ENCODE data around the gene GPC2.
"Not testable (repeated sequence)": the region's sequence is repeated elsewhere in the genome, so short reads cannot be mapped to it uniquely, and the experiment has no call there.

The GPC2 gene

DNA sequence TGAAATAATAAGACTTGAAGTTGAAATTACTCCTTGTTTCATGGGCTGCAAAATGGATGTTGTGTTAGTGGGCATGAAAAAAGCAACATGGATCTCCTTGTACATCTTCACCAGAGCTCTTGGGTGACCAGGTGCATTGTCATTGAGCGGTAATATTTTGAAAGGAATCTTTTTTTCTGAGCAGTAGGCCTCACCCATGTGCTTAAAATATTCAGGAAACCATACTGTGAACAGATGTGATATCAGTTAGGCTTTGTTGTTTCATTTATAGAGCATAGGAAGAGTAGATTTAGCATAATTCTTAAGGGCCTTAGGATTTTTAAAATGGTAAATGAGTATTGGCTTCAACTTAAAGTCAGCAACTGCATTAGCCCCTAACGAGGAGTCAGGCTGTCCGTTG is 15.8 kb upstream of the GPC2 start:
- Mint-ChIP-seq H3K27me3 (no peaks in the 10 kb centered on the region), H3K4me3 (no peak overlapping the region), H3K4me1 (peaks cover 9% of the 10 kb centered on the region), H3K9me3 (no peaks in the 10 kb centered on the region), H3K27ac (ENCODE audit: low read depth) (no peak overlapping the region), H3K36me3 (ENCODE audit: insufficient read depth) (no peaks in the 10 kb centered on the region)
- DNase-seq (ENCODE audit: low spot score in 2 of 2) (no peak), ATAC-seq (replicated peaks; ENCODE audit: extremely low read depth, poor library complexity, severe bottlenecking) (no peak)

GRCh38 chr7:100192281-100192862 is 15.2 kb upstream of the GPC2 start:
- H3K27ac Mint-ChIP-seq (ENCODE audit: low read depth) = not testable (repeated sequence)

GRCh38 chr7:100191775-100192174 is 14.6 kb upstream of the GPC2 start:
- Mint-ChIP-seq H3K4me1 (peaks cover 9% of the 10 kb centered on the region), H3K36me3 (ENCODE audit: insufficient read depth) (no peaks in the 10 kb centered on the region), H3K27ac (ENCODE audit: low read depth) (no peak overlapping the region), H3K9me3 (no peaks in the 10 kb centered on the region), H3K4me3 (no peak overlapping the region), H3K27me3 (no peaks in the 10 kb centered on the region)
- ATAC-seq (replicated peaks; ENCODE audit: extremely low read depth, poor library complexity, severe bottlenecking) (no peak), DNase-seq (ENCODE audit: low spot score in 2 of 2) (no peak)

More at GRCh38 chr7:100192281-100192862, 15.2 kb upstream of the GPC2 start:
- not testable (repeated sequence) for H3K9me3 Mint-ChIP-seq; DNase-seq (ENCODE audit: low spot score in 2 of 2); H3K4me3 Mint-ChIP-seq; ATAC-seq (replicated peaks; ENCODE audit: extremely low read depth, poor library complexity, severe bottlenecking); H3K27me3 Mint-ChIP-seq; H3K4me1 Mint-ChIP-seq; H3K36me3 Mint-ChIP-seq (ENCODE audit: insufficient read depth)

GRCh38 chr7:100190048-100190711 is 13.0 kb upstream of the GPC2 start:
- peak; percentile 64 for ATAC-seq (replicated peaks; ENCODE audit: extremely low read depth, poor library complexity, severe bottlenecking)
- no peak for DNase-seq (ENCODE audit: low spot score in 2 of 2)
- H3K4me3 Mint-ChIP-seq = no peak overlapping the region
- H3K36me3 Mint-ChIP-seq (ENCODE audit: insufficient read depth) = no peaks in the 10 kb centered on the region
- peak overlapping the region; percentile 65 for H3K27ac Mint-ChIP-seq (ENCODE audit: low read depth)
- no peaks in the 10 kb centered on the region for H3K9me3 Mint-ChIP-seq
- peaks cover 9% of the 10 kb centered on the region for H3K4me1 Mint-ChIP-seq
- H3K27me3 Mint-ChIP-seq = no peaks in the 10 kb centered on the region

DNA sequence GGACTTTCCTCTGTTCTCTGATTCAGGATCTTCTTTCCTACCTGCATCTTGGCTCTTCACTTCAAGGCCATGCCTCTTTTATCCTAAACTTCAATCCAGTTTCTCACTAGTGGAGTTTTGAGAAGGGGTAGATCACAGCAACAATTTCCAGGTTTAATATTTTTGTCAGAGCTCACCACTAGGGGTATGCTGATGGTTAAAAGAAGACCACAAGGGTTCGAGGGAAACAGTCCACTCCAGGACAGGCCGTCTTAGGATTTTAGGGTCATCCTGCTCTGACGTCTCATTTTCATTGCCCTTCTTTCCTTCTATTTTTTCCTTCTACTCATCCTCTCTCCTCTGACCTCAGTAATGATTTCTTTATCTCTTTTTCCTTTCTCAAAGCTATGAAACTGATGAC is 11.9 kb upstream of the GPC2 start:
- no peak for ATAC-seq (replicated peaks; ENCODE audit: extremely low read depth, poor library complexity, severe bottlenecking)
- DNase-seq (ENCODE audit: low spot score in 2 of 2) = no peak
- H3K4me1 Mint-ChIP-seq = peaks cover 9% of the 10 kb centered on the region
- no peak overlapping the region for H3K27ac Mint-ChIP-seq (ENCODE audit: low read depth)
- no peaks in the 10 kb centered on the region for H3K9me3 Mint-ChIP-seq
- H3K36me3 Mint-ChIP-seq (ENCODE audit: insufficient read depth) = no peaks in the 10 kb centered on the region
- no peak overlapping the region for H3K4me3 Mint-ChIP-seq
- H3K27me3 Mint-ChIP-seq = no peaks in the 10 kb centered on the region

GRCh38 chr7:100185726-100186125 is 8.5 kb upstream of the GPC2 start:
- H3K27ac Mint-ChIP-seq (ENCODE audit: low read depth) = no peak overlapping the region
- no peaks in the 10 kb centered on the region for H3K9me3 Mint-ChIP-seq
- H3K27me3 Mint-ChIP-seq = no peaks in the 10 kb centered on the region
- ATAC-seq (replicated peaks; ENCODE audit: extremely low read depth, poor library complexity, severe bottlenecking) = no peak
- H3K36me3 Mint-ChIP-seq (ENCODE audit: insufficient read depth) = no peaks in the 10 kb centered on the region
- H3K4me1 Mint-ChIP-seq = peaks cover 33% of the 10 kb centered on the region
- H3K4me3 Mint-ChIP-seq = no peak overlapping the region
- DNase-seq (ENCODE audit: low spot score in 2 of 2) = no peak

DNA sequence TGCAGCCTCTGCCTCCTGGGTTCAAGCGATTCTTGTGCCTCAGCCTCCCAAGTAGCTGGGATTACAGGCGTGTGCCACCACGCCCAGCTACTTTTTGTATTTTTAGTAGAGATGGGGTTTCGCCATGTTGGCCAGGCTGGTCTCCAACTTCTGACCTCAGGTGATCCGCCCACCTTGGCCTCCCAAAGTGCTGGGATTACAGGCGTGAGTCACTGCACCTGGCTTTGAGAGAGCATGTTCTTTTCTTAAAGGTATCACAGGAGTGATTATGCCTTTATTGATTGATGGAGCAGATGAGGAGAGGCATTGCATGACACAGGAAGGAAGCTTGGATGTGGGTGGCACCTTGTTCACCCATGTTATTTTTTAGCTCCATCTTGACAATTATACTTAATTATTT is 5.9 kb upstream of the GPC2 start:
- H3K27me3 Mint-ChIP-seq; H3K9me3 Mint-ChIP-seq; H3K4me3 Mint-ChIP-seq; H3K36me3 Mint-ChIP-seq (ENCODE audit: insufficient read depth); DNase-seq (ENCODE audit: low spot score in 2 of 2); ATAC-seq (replicated peaks; ENCODE audit: extremely low read depth, poor library complexity, severe bottlenecking): not testable (repeated sequence)
- H3K27ac Mint-ChIP-seq (ENCODE audit: low read depth) = peak overlapping the region; percentile 44
- peaks cover 32% of the 10 kb centered on the region for H3K4me1 Mint-ChIP-seq

DNA sequence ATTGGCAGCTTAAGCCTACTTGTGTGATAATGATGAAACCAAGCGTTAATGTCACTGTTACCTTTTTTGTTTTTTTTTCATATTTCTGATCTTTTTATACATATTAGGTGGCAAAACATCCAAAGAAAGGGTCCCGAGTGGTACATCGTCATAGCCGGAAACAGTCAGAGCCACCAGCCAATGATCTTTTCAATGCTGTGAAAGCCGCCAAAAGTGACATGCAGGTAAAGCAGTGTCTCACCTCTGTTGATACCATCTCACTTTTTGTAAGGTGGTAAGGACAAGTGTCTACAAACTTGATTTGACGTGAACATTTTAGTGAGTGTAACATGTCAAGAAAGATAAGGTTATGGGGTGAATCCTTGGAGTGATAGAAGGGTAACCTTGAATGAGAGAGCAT is 5.4 kb upstream of the GPC2 start:
- not testable (repeated sequence) for H3K36me3 Mint-ChIP-seq (ENCODE audit: insufficient read depth); H3K9me3 Mint-ChIP-seq; H3K27me3 Mint-ChIP-seq
- Mint-ChIP-seq H3K4me3 (peak overlapping the region; percentile 31), H3K4me1 (peaks cover 32% of the 10 kb centered on the region), H3K27ac (ENCODE audit: low read depth) (peak overlapping the region; percentile 44)
- DNase-seq (ENCODE audit: low spot score in 2 of 2) = peak in 1 of 2 donors; percentile 34
- ATAC-seq (replicated peaks; ENCODE audit: extremely low read depth, poor library complexity, severe bottlenecking) = peak; percentile 53

- not testable (repeated sequence) for H3K27ac Mint-ChIP-seq (ENCODE audit: low read depth)
These were observed 2.9 kb upstream of the GPC2 start for GRCh38 chr7:100180084-100180483.

GRCh38 chr7:100176096-100177044 is 811 bp downstream of the GPC2 start:
- Mint-ChIP-seq H3K27ac (ENCODE audit: low read depth) (no peak overlapping the region), H3K4me3 (peak overlapping the region; percentile 69), H3K36me3 (ENCODE audit: insufficient read depth) (peaks cover 3% of the 10 kb centered on the region), H3K4me1 (peaks cover 34% of the 10 kb centered on the region), H3K9me3 (peaks cover 4% of the 10 kb centered on the region), H3K27me3 (no peaks in the 10 kb centered on the region)
- DNase-seq (ENCODE audit: low spot score in 2 of 2) (no peak), ATAC-seq (replicated peaks; ENCODE audit: extremely low read depth, poor library complexity, severe bottlenecking) (no peak)

More at GRCh38 chr7:100180084-100180483, 2.9 kb upstream of the GPC2 start:
- not testable (repeated sequence) for H3K36me3 Mint-ChIP-seq (ENCODE audit: insufficient read depth); H3K9me3 Mint-ChIP-seq; ATAC-seq (replicated peaks; ENCODE audit: extremely low read depth, poor library complexity, severe bottlenecking); DNase-seq (ENCODE audit: low spot score in 2 of 2); H3K27me3 Mint-ChIP-seq
- Mint-ChIP-seq H3K4me1 (peaks cover 47% of the 10 kb centered on the region), H3K4me3 (peak overlapping the region; percentile 59)

GRCh38 chr7:100175296-100175935 is 1.8 kb downstream of the GPC2 start:
- no peak overlapping the region for H3K4me3 Mint-ChIP-seq
- H3K4me1 Mint-ChIP-seq = peaks cover 30% of the 10 kb centered on the region
- peaks cover 1% of the 10 kb centered on the region for H3K9me3 Mint-ChIP-seq
- DNase-seq (ENCODE audit: low spot score in 2 of 2) (no peak), ATAC-seq (replicated peaks; ENCODE audit: extremely low read depth, poor library complexity, severe bottlenecking) (no peak)
- H3K27ac Mint-ChIP-seq (ENCODE audit: low read depth) = no peak overlapping the region
- H3K27me3 Mint-ChIP-seq = peaks cover 7% of the 10 kb centered on the region
- H3K36me3 Mint-ChIP-seq (ENCODE audit: insufficient read depth) = peaks cover 5% of the 10 kb centered on the region

- no peak overlapping the region for H3K27ac Mint-ChIP-seq (ENCODE audit: low read depth)
- H3K27me3 Mint-ChIP-seq = peaks cover 13% of the 10 kb centered on the region
- ATAC-seq (replicated peaks; ENCODE audit: extremely low read depth, poor library complexity, severe bottlenecking) (no peak), DNase-seq (ENCODE audit: low spot score in 2 of 2) (no peak)
- no peak overlapping the region for H3K4me3 Mint-ChIP-seq
- peaks cover 29% of the 10 kb centered on the region for H3K4me1 Mint-ChIP-seq
- H3K9me3 Mint-ChIP-seq = no peaks in the 10 kb centered on the region
- peaks cover 5% of the 10 kb centered on the region for H3K36me3 Mint-ChIP-seq (ENCODE audit: insufficient read depth)
These were observed 2.6 kb downstream of the GPC2 start for GRCh38 chr7:100174582-100174981.

All from central memory CD8-positive, alpha-beta T cell (primary cell).